GM19463 (cell line): Measurements from ENCODE around the gene ZNF358.
A peak's percentile ranks its signal among the peaks of the same experiment; 100 is the strongest.
"Not testable (repeated sequence)": the region's sequence is repeated elsewhere in the genome, so short reads cannot be mapped to it uniquely, and the experiment has no call there.

ENCODE experiments used
- ATAC-seq: cut with Tn5 transposase; IDR thresholded peaks from one replicate; pipeline ENCODE4 v1.9.1; 2021; ENCODE audit warnings: mild to moderate bottlenecking, moderate library complexity; ENCODE audit not compliant: unreplicated experiment

Gene ZNF358

GRCh38 chr19:7534531-7535046, 18.7 kb downstream of the ZNF358 start:
- ATAC-seq = peak; percentile 4

- ATAC-seq = peak; percentile 75
These were observed 19.4 kb downstream of the ZNF358 start, which contains the start of gene PNPLA6 for GRCh38 chr19:7535047-7535997. PNPLA6 (plus strand) TSS chr19:7535717; CDS start chr19:7535789, 72 bp downstream.

GRCh38 chr19:7535998-7536695, 20.2 kb downstream of the ZNF358 start:
- ATAC-seq = no peak

GRCh38 chr19:7538990-7539389, 23.1 kb downstream of the ZNF358 start:
- ATAC-seq = not testable (repeated sequence)

GRCh38 chr19:7539827-7540425, 24.0 kb downstream of the ZNF358 start:
- no peak for ATAC-seq

DNA sequence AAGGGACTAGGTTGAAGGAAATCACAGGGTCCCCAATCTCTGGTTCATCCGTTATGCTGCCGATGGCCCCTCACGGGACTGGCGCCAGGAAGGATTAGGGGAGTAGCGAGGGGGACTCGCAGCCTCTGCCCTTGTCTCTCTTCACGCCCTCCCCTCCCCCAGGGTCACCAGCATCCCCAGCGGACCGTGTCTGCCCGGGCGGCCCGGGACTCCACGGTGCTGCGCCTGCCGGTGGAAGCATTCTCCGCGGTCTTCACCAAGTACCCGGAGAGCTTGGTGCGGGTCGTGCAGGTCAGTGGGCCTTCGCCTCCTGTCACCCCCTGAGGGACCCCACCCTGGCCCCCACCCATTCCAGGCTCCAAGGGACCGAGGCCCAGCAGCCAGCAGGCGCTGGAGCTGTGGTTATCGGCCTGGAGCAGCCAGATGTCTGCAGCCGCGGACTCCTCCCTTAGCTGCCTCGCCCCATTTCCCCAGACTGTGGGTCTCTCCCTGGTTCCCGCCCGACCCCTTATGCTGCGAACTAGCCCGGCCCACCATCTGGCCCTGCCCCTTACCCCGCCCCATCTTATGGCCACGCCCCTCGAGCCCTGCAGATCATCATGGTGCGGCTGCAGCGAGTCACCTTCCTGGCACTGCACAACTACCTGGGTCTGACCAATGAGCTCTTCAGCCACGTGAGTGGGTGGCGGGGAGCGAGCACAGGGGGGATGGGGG, 25.0 kb downstream of the ZNF358 start:
- ATAC-seq = no peak

GRCh38 chr19:7541475-7541824, 25.5 kb downstream of the ZNF358 start:
- ATAC-seq = no peak

DNA sequence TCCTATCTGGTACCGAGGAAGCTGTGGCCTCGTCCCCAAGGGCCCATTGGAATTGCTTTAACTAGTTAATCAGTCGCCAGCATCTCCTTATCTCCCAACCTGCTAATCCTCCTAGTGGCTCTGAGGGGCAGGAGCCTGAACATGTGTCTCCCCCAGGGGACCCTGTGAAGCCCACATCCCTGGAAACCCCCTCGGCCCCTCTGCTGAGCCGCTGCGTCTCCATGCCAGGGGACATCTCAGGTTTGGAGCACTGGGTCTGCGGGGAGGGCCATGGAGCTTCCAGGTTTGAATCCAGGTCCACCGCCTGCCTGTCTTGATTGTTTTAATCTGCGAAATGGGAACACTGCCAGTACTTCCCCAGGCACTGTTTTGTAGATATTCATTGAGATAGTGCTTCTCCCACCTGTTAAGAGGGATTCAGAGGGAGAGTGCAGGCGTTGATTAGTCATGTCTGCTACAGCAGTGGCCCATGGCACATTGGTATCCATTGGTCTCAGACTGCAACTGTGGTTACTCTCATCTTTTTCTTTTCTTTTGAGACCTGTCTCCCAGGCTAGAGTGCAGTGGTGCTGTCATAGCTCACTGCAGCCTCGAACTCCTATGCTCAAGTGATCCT, 26.0 kb downstream of the ZNF358 start:
- ATAC-seq = no peak

DNA sequence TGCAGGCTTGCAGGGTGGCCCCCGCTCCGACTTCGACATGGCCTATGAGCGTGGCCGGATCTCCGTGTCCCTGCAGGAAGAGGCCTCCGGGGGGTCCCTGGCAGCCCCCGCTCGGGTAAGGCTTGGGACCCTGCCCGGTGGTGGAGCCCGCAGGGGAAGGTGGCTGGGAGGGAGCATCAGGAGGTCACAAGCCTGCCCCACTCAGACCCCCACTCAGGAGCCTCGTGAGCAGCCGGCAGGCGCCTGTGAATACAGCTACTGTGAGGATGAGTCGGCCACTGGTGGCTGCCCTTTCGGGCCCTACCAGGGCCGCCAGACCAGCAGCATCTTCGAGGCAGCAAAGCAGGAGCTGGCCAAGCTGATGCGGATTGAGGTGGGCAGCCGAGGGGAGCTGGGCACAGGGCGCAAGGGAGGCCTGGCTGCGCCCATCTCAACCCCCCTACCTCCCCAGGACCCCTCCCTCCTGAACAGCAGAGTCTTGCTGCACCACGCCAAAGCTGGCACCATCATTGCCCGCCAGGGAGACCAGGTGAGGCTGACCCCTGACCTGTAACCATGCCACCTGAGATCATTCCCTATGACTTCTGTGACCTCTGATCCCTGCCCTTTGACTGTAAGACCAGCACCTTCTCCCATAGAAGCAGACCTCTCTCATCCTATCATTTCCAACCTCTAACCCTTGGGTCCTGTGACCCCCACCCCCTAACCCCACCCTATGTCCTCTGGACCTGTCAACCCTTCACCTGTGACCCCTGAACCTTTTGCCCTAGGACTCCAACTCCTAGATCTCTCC, 26.8 kb downstream of the ZNF358 start:
- ATAC-seq = no peak

DNA sequence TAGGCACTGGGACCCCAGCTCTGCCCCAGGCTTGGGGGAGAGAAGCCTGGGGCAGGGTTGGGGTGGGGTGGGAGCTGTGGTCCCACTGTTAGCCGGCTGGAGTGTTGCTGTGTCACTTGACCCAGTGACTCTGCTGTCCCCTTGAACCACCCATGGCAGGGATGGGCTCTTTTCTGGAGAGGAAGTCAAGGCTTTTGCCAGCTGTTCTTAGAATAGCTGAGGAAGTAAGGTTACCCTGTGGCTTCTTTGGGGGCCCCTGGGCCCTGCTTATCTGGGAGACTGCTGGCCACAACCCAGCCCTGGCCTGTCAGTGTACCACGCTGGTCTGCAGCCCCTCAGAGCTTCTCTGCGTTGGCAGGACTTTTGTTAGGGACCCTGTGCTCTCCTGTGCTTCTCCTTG, 28.7 kb downstream of the ZNF358 start:
- ATAC-seq = no peak

DNA sequence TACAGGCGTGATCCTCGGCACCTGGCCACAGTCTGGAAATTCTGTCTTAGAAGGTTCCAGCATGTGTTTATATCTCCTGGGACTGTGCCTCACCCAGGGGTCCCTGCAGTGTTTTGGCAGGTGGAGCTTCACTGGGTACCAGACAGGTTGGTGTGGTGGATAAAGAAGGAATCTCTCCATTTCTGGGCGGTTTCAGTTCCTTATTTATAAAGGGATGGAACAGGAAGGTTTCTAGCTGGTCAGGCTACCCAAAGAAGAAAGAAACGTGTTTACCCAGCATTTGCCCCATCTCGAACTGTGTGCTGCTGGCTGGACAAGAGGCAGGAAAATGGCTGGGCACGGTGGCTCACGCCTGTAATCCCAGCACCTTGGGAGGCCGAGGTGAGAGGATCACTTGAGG, 29.4 kb downstream of the ZNF358 start:
- ATAC-seq = no peak

- ATAC-seq = no peak
These were observed 30.0 kb downstream of the ZNF358 start for GRCh38 chr19:7545904-7546303.

DNA sequence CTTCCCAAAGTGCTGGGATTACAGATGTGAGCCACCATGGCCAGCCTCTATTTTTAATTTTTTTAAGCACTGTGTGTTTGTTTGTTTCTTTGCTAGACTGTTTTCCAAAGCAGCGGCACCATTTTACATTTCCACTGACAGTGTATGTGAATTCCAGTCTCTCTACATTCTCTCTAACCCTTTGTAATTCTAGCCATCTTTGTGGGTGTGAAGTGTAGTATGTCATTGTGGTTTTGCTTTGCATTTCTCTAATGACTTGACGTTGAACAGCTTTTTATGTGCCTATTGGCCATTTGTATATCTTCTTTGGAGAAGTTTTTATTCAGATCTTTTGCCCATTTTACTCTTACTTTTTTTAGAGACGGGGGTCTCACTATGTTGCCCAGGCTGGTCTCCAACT, 31.3 kb downstream of the ZNF358 start:
- no peak for ATAC-seq

- no peak for ATAC-seq
These were observed 33.7 kb downstream of the ZNF358 start for GRCh38 chr19:7549429-7550148.

DNA sequence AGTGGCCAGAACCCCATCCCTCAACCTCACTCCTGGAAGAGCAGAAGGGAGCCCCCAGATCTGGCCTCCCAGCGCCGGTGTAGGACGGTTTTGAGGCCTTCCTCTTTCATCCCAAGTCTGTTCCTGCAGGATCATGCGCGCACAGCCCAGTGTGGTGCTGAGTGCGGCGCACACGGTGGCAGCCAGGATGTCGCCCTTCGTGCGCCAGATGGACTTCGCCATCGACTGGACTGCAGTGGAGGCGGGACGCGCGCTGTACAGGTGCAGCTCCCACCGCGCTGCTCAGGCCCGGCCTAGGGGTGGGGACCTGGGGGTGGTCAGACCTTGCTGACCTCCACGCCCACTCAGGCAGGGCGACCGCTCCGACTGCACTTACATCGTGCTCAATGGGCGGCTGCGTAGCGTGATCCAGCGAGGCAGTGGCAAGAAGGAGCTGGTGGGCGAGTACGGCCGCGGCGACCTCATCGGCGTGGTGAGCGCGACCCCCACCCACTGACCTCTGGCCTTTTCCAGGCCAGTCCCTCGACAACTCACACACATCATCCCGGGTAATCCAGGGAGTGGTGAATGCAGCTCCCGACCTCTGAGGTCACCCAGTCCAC, 34.4 kb downstream of the ZNF358 start:
- no peak for ATAC-seq

DNA sequence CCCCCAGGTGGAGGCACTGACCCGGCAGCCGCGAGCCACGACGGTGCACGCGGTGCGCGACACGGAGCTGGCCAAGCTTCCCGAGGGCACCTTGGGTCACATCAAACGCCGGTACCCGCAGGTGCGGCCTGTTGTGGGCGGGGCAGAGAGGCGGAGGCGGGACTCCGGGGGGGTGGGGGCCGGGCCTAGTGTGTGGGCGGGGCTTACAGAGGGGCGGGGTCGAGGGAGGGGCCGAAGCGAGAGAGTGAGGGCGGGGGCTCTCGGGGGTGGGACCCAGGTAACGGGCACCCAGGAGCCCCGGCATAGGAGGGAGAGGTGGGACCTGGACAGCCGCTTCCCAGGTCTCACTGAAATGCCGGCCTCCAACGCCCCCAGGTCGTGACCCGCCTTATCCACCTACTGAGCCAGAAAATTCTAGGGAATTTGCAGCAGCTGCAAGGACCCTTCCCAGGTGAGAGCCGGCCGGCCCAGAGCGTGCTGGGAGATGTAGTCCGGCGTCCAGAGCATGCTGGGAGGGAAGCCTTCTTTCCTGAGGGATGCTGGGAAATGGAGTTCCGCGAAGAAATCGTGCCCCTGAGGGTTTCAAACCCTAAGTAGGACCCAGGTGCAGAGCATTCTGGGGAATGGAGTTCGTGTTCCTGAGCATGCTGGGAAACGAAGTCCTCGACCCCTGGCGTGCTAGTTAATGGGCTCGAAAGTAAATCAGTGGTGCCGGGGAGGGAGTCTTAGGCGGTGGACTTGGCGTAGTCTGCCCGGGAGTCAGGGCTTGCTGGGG, 35.3 kb downstream of the ZNF358 start:
- ATAC-seq = no peak

GRCh38 chr19:7552781-7553180, 36.9 kb downstream of the ZNF358 start:
- ATAC-seq = no peak

- ATAC-seq = no peak
These were observed 38.7 kb downstream of the ZNF358 start for GRCh38 chr19:7554565-7554964.
